ENCODE data around the gene FMNL2.
"Not testable (repeated sequence)": the region's sequence is repeated elsewhere in the genome, so short reads cannot be mapped to it uniquely, and the experiment has no call there.

FMNL2 gene

DNA sequence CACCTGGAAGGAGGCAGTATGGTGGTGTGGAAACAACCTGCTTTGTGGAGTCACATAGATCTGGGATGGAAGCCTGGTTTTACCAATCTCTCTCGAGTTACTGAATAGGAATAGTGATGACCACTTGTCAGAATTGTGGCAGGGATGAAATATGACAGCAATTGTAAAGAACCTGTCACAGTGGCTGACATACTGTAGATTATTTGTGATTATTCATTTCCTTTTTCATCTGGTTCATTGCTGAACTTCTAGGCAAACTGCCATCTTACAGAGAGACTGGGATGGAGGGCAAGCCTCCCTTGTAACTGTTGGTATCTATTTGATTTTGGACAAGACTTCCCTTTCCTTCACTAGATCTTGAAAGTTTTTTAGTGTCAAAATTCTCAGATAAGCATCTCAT is 42.0 kb downstream of the FMNL2 start:
- no peak for DNase-seq

DNA sequence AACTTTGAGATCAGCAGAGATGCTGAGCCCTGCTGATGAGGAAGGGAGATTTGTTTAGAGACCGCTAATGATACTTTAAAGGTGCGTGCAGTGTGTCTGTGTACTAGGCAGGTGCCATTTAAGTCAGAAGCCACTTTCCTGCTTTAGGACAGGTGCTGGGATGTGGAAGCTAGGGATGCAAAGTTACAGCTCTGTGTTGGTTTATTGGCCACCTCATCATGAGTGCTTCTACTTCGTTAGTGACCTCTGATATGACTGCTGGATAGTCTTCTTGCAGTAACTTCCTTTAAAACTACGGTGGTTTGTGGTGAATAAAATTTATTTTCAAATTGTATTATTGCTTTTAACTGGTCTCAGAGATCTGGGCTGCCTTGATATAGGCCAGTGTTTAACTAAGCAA is 44.1 kb downstream of the FMNL2 start:
- DNase-seq, result no peak

DNA sequence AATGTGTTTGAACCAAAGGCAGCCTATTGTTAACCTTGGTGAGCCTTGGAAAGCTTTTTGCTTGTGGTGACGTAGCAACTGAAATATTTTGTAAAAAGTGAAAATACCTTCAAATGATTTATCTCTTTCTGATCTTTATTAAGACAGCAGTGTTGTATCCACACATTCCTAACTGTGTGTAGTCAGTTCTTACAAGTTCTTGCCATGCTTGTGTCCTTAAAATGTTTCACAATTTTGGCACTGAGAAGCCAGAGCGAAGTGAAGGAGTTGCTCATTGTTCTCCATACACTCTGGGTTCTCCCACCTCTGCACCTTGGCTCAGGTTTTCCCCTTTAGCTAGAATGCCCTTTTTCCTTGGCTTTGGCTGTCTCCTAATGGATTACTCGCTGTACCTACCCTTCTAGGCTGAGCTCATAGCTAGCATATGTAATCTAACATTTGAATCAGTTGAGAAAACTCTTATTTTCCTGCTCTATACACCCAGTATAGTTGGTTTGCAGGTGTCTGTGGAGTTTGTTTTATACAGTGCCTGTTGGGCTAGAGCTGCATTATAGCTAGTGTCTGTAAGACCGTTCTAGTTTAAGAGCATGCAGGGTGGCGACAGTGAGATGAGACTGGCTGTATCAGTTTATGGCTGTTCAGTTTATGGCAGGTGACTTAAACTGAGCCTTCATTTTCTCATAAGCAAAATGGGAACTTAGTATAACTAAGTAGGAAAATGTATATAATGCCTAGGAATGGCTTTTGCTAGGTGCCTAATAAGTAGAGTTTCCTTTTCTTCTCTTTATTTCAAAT is 45.5 kb downstream of the FMNL2 start:
- no peak for DNase-seq

- DNase-seq, result no peak
Measured at GRCh38 chr2:152383702-152384101, 48.7 kb downstream of the FMNL2 start.

- DNase-seq, result no peak
Measured at GRCh38 chr2:152384992-152385391, 50.0 kb downstream of the FMNL2 start.

- no peak for DNase-seq
Measured at GRCh38 chr2:152385650-152386049, 50.7 kb downstream of the FMNL2 start.

DNA sequence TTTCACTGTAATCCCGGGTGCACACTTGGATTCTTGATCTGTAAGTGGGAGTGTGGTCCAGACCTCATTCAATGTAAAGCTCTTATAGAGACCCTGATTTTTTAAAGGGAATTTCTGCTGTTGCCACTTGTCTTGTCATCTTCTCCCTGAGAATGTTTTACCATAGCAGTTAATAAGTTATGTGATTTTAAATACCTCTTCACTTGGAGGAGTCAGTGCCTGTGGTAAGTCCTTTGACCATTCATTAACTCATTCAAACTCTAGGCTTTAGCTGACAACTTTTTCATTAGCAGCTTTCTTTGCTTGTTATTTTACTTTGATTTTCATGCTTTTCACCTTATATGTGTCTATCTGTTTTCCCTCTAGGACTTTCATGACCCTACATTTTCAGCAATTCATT is 51.3 kb downstream of the FMNL2 start:
- no peak for DNase-seq

GRCh38 chr2:152387041-152387440 is 52.1 kb downstream of the FMNL2 start:
- DNase-seq, result no peak

GRCh38 chr2:152388269-152388668 is 53.3 kb downstream of the FMNL2 start:
- not testable (repeated sequence) for DNase-seq

DNA sequence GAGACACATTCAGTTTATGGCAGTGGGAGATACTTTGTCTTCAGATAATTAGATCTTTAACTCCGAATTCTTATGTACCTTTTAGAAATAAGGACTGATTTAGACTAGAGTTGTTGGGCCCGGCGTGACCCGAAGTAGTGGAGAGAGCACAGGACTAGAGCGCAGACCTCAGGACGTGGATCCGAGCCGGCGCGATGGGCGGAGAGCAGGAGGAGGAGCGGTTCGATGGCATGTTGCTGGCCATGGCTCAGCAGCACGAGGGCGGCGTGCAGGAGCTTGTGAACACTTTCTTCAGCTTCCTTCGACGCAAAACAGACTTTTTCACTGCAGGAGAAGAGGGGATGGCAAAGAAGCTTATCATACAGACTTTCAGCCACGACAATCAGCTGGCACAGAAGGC is 54.5 kb downstream of the FMNL2 start:
- no peak for DNase-seq

DNA sequence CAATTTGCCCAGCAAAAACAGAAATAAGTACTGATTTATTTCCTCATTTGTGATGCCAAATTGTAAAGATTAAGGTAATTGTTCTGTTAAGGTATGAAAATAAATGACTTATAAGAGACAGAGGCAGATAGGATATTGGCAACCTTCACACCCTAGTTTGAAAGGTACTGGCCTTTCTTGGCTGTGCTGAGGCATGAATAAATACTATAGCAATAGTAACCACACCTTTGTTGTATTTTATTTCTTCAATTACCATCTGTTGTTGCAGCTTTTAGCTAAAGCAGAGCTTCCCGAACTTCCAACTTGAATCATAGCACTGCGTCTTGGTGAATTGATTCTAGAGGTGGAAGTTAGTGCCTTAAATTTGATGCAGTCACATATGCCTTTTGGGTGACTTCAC is 55.9 kb downstream of the FMNL2 start:
- no peak for DNase-seq

GRCh38 chr2:152391318-152391717 is 56.3 kb downstream of the FMNL2 start:
- DNase-seq, result no peak

GRCh38 chr2:152393377-152393776 is 58.4 kb downstream of the FMNL2 start:
- no peak for DNase-seq

GRCh38 chr2:152394326-152394725 is 59.4 kb downstream of the FMNL2 start:
- DNase-seq, result no peak

DNA sequence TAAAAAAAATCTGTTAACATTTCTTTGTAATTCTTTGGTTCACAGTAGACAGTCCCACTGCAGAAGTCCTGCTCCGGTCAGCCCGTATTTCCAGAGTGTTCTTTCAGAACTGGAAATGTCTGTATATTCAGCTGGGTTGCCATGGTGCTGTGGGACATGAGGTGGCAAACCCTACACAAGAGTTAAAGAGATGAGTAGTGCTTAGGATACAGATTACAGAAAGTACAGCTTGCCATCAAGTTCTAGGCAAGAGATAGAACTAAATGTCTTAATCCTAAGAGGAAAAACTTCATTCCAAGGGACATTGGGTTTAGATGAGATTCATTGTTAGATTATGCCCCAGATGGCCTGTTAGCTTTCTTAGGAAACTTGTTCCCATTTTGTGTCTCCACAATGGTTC is 60.1 kb downstream of the FMNL2 start:
- DNase-seq, result no peak

GRCh38 chr2:152395572-152395971 is 60.6 kb downstream of the FMNL2 start:
- DNase-seq, result no peak

DNA sequence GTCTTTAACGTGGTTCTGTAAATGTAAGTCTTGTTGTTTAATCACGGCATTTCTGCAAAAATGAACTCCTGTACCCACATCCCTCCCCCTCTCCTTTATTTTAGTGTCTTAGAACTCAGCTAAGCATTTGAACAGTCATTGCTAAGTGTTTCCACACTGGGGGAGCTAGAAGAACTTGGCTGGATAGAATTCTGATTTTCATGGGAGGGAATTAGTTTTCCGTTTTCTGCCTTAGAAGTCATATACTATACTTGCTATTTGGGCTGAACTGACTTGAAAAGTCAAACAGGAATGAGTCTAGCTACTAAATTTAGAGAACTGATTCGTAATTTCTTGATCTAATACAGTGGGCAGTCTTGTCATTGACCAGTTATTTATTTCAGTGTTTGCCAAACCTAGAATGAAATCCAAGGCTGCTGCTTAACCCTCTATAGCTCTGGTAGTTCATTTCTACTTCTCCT is 61.1 kb downstream of the FMNL2 start:
- no peak for DNase-seq

- DNase-seq, result no peak
Measured at GRCh38 chr2:152396763-152397162, 61.8 kb downstream of the FMNL2 start.

DNA sequence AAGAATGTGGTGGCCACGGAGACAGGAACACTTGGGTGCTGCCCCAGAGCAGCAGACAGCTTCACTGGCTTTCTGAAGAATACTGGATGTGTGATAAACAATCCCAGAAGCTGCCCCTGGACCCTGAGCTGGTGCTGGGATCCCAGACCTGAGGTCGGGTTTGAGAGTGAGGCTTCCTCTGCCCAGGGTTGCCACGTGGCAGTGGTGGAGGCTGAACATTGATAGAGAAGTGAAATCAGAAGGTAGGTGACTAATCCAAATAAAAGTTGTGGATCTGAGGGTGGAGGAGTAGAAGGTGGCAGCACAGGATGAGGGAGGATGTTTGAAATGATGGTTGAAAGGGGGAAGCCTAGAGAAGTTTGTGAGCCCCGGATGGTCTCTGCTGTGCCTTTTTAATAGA is 64.0 kb downstream of the FMNL2 start:
- no peak for DNase-seq

- no peak for DNase-seq
Measured at GRCh38 chr2:152400607-152401214, 65.7 kb downstream of the FMNL2 start.

GRCh38 chr2:152402780-152403759 is 68.1 kb downstream of the FMNL2 start:
- DNase-seq, result no peak

- no peak for DNase-seq
Measured at GRCh38 chr2:152405206-152406118, 70.5 kb downstream of the FMNL2 start.
